B cell (primary cell): ENCODE results near the gene OPA1.

Source experiments
- EZH2 ChIP-seq: IDR thresholded peaks from 2 replicates; pipeline ENCODE4 v1.6.1; 2012; ENCODE audit warnings: borderline replicate concordance, low read depth, mild to moderate bottlenecking, moderate library complexity, low read length; ENCODE audit not compliant: insufficient read depth, poor library complexity, severe bottlenecking
- TF ChIP-seq, protein P1 (sequence below): fragments of 200-600 bp; IDR thresholded peaks from one replicate; pipeline ENCODE4 v1.8.0; 2022; ENCODE audit warnings: antibody characterized with exemption, mild to moderate bottlenecking

DNA sequence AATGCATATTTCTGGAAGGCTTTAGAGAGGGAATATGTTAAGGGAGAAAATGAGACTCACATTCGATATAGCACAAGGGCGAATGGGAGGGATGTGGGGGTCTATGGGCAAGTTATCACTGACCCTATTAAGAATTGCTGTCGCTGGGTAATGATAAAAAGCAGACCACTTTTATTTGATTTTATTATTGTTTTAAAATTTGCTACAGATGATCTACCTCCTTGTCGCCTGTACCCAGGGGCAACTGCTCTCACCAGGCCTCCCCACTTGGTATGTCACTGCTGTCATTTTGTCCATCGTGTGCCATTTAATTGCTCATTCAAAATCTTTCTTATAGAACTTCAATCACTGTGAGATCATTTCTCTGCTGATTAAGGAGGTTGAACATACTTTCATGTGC is 153.8 kb downstream of the OPA1 start:
- TF ChIP-seq, protein P1, sequence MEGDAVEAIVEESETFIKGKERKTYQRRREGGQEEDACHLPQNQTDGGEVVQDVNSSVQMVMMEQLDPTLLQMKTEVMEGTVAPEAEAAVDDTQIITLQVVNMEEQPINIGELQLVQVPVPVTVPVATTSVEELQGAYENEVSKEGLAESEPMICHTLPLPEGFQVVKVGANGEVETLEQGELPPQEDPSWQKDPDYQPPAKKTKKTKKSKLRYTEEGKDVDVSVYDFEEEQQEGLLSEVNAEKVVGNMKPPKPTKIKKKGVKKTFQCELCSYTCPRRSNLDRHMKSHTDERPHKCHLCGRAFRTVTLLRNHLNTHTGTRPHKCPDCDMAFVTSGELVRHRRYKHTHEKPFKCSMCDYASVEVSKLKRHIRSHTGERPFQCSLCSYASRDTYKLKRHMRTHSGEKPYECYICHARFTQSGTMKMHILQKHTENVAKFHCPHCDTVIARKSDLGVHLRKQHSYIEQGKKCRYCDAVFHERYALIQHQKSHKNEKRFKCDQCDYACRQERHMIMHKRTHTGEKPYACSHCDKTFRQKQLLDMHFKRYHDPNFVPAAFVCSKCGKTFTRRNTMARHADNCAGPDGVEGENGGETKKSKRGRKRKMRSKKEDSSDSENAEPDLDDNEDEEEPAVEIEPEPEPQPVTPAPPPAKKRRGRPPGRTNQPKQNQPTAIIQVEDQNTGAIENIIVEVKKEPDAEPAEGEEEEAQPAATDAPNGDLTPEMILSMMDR: no peak
- TF ChIP-seq EZH2: no peak
